ENCODE data around the gene YY1. TPM values are rescaled to one million over a fixed set of nuclear protein-coding genes. Genes with fewer than 3 reads are reported as not detected.
A peak's percentile ranks its signal among the peaks of the same experiment; 100 is the strongest.
"Not testable (repeated sequence)": the region's sequence is repeated elsewhere in the genome, so short reads cannot be mapped to it uniquely, and the experiment has no call there.

The YY1 gene
- total RNA-seq, 1 experiment from 2014 or later: 97.0 TPM

GRCh38 chr14:100225169-100225568, 13.8 kb upstream of the YY1 start:
- ChIA-PET POLR2A (ENCODE audit: low non-redundant PET) (no interaction called here), CTCF (no interaction called here)
- no peak for TF ChIP-seq EZH2 (IDR thresholded peaks at IDR 0.05; ENCODE audit: borderline replicate concordance, low read depth, low read length, poor library complexity, severe bottlenecking)
- no peak for TF ChIP-seq CTCF (conservative IDR thresholded peaks at IDR 0.05; ENCODE audit: low read depth, low read length)
- H3K9me3 ChIP-seq (ENCODE audit: low read depth, low read length, poor library complexity, severe bottlenecking): no peaks in the 10 kb centered on the region
- no peaks in the 10 kb centered on the region for H3K27me3 ChIP-seq (replicated peaks; ENCODE audit: insufficient read depth, low read depth, low read length, poor library complexity)
- no TSS peak for BruUV-seq (replicated peaks)
- H3K36me3 ChIP-seq (ENCODE audit: insufficient read depth, low read length, poor library complexity, severe bottlenecking): no peaks in the 10 kb centered on the region
- intact Hi-C loops (cut with micrococcal nuclease; ENCODE audit: unreplicated experiment): no loop called here
- H3K27ac ChIP-seq (ENCODE audit: low read depth, low read length, poor library complexity, severe bottlenecking): no peak overlapping the region
- H3K4me3 ChIP-seq (ENCODE audit: low read depth, low read length, poor library complexity, severe bottlenecking): no peak overlapping the region
- peaks cover 36% of the 10 kb centered on the region for H3K4me1 ChIP-seq (ENCODE audit: insufficient read depth, low read length, poor library complexity, severe bottlenecking)
- DNase-seq (ENCODE audit: low spot score): no peak

GRCh38 chr14:100230361-100230760, 8.6 kb upstream of the YY1 start:
- no peaks in the 10 kb centered on the region for H3K9me3 ChIP-seq (ENCODE audit: low read depth, low read length, poor library complexity, severe bottlenecking)

DNA sequence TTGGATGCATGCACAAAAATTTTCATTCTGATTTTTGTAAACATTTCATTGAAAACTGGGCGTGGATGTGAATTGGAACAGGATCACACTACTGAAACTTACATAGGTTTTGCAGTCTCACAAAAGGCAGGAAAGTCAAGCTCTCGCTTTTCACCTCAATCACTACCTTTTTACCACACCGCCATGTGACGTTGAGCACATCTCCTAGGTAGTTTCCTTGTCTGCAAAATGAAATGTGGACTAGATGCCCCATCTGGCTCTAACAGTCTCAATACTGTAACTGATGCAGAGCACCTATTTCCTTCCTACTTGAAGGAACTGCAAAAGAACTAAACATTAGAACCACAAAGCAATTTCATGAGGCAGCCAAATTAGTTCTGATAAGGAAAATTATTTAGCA, 4.4 kb upstream of the YY1 start:
- intact Hi-C loops (cut with micrococcal nuclease; ENCODE audit: unreplicated experiment): no loop called here
- Histone ChIP-seq H3K27me3 (replicated peaks; ENCODE audit: insufficient read depth, low read depth, low read length, poor library complexity) (no peaks in the 10 kb centered on the region), H3K36me3 (ENCODE audit: insufficient read depth, low read length, poor library complexity, severe bottlenecking) (peaks cover 8% of the 10 kb centered on the region), H3K4me3 (ENCODE audit: low read depth, low read length, poor library complexity, severe bottlenecking) (no peak overlapping the region), H3K9me3 (ENCODE audit: low read depth, low read length, poor library complexity, severe bottlenecking) (no peaks in the 10 kb centered on the region), H3K4me1 (ENCODE audit: insufficient read depth, low read length, poor library complexity, severe bottlenecking) (peaks cover 8% of the 10 kb centered on the region), H3K27ac (ENCODE audit: low read depth, low read length, poor library complexity, severe bottlenecking) (no peak overlapping the region)
- no TSS peak for BruUV-seq (replicated peaks)
- no peak for TF ChIP-seq EZH2 (IDR thresholded peaks at IDR 0.05; ENCODE audit: borderline replicate concordance, low read depth, low read length, poor library complexity, severe bottlenecking)
- no peak for TF ChIP-seq CTCF (conservative IDR thresholded peaks at IDR 0.05; ENCODE audit: low read depth, low read length)
- ChIA-PET CTCF (no interaction called here), POLR2A (ENCODE audit: low non-redundant PET) (no interaction called here)
- DNase-seq (ENCODE audit: low spot score): no peak

More at GRCh38 chr14:100230361-100230760, 8.6 kb upstream of the YY1 start:
- TF ChIP-seq CTCF (conservative IDR thresholded peaks at IDR 0.05; ENCODE audit: low read depth, low read length) (no peak), EZH2 (IDR thresholded peaks at IDR 0.05; ENCODE audit: borderline replicate concordance, low read depth, low read length, poor library complexity, severe bottlenecking) (no peak)
- BruUV-seq (replicated peaks): no TSS peak
- CTCF ChIA-PET: no interaction called here
- Histone ChIP-seq H3K27me3 (replicated peaks; ENCODE audit: insufficient read depth, low read depth, low read length, poor library complexity) (no peaks in the 10 kb centered on the region), H3K4me1 (ENCODE audit: insufficient read depth, low read length, poor library complexity, severe bottlenecking) (no peaks in the 10 kb centered on the region), H3K27ac (ENCODE audit: low read depth, low read length, poor library complexity, severe bottlenecking) (no peak overlapping the region), H3K36me3 (ENCODE audit: insufficient read depth, low read length, poor library complexity, severe bottlenecking) (peaks cover 8% of the 10 kb centered on the region), H3K4me3 (ENCODE audit: low read depth, low read length, poor library complexity, severe bottlenecking) (no peak overlapping the region)
- POLR2A ChIA-PET (ENCODE audit: low non-redundant PET): no interaction called here
- intact Hi-C loops (cut with micrococcal nuclease; ENCODE audit: unreplicated experiment): no loop called here
- DNase-seq (ENCODE audit: low spot score): no peak

- BruUV-seq (replicated peaks); POLR2A ChIA-PET (ENCODE audit: low non-redundant PET); H3K36me3 ChIP-seq (ENCODE audit: insufficient read depth, low read length, poor library complexity, severe bottlenecking); H3K27me3 ChIP-seq (replicated peaks; ENCODE audit: insufficient read depth, low read depth, low read length, poor library complexity); DNase-seq (ENCODE audit: low spot score); H3K27ac ChIP-seq (ENCODE audit: low read depth, low read length, poor library complexity, severe bottlenecking); intact Hi-C loops (cut with micrococcal nuclease; ENCODE audit: unreplicated experiment); H3K9me3 ChIP-seq (ENCODE audit: low read depth, low read length, poor library complexity, severe bottlenecking); CTCF ChIA-PET: not testable (repeated sequence)
- peaks cover 10% of the 10 kb centered on the region for H3K4me1 ChIP-seq (ENCODE audit: insufficient read depth, low read length, poor library complexity, severe bottlenecking)
- H3K4me3 ChIP-seq (ENCODE audit: low read depth, low read length, poor library complexity, severe bottlenecking): peak overlapping the region; percentile 100
These were observed 2.6 kb upstream of the YY1 start for GRCh38 chr14:100236271-100236818.
